ENCODE results near the gene C4BPA. TPM values are rescaled to one million over a fixed set of nuclear protein-coding genes. Genes with fewer than 3 reads are reported as not detected.

Gene C4BPA
- total RNA-seq, 2 donors from 2014 or later = not detected

DNA sequence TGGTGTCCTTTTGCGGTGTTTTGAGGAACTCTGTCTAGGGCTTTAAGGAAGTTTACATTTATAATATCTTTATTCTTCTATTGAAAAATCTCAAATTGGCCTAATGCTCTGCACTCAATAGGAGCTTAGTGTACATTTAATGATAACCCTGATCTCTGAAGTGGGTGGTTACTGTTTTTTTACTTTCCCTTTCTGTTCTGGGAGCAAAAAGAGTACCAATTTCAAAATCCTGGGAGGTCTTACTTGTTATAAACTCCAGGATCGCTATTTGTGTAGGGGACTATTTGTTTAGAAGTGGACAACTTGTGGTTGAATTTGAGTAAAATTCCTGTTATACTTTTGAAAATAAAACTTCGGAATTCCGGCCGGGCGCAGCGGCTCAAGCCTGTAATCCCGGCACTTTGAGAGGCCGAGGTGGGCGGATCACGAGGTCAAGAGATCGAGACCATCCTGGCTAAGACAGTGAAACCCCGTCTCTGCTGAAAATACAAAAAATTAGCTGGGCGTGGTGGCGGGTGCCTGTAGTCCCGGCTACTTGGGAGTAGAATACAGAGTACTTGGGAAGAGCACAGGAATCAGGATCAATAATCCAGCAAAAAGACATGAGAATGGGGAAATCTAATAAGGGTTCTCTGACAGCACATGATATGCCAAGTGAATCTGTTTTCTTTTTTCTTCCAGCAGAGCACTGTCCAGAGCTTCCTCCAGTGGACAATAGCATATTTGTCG is 14.2 kb upstream of the C4BPA start:
- ATAC-seq (peak in 1 of 2 donors; percentile 51), DNase-seq (ENCODE audit: low spot score in 2 of 2) (no peak)
- peak overlapping the region; percentile 89 to 90 for H3K27ac Mint-ChIP-seq
- no peaks in the 10 kb centered on the region for H3K9me3 Mint-ChIP-seq
- no peaks in the 10 kb centered on the region for H3K36me3 Mint-ChIP-seq

DNA sequence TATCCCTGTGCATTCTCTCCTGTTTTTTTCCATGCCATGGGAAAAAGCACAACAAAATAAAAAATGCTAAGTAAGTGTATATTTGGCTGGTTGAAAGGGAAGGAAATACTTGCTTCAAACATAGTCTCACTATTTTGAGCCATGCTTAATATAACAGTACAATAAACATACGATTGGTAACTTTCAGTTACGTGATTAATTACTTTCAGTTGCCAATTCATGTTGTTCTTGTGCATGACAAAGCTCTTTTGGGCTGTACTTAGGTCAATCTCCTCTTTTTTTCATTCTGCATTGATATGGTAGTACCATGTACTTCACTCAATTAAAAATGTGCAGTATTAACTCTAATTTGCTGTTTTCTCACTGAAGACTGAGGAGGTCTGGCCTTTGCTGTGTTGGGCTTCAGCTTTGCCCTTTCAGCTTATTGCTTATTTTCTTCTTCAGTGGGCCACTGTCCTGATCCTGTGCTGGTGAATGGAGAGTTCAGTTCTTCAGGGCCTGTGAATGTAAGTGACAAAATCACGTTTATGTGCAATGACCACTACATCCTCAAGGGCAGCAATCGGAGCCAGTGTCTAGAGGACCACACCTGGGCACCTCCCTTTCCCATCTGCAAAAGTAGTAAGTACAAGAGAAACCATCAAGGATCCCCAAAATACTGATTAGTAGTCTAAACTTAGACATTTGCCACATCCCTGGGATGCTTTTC is 12.7 kb upstream of the C4BPA start:
- H3K36me3 Mint-ChIP-seq = peaks cover 5 to 9% of the 10 kb centered on the region in 2 donors
- H3K9me3 Mint-ChIP-seq = peaks cover 0 to 4% of the 10 kb centered on the region in 2 donors
- DNase-seq (ENCODE audit: low spot score in 2 of 2) = no peak
- H3K27ac Mint-ChIP-seq = peak overlapping the region in 1 of 2 donors; percentile 58
- no peak for ATAC-seq

DNA sequence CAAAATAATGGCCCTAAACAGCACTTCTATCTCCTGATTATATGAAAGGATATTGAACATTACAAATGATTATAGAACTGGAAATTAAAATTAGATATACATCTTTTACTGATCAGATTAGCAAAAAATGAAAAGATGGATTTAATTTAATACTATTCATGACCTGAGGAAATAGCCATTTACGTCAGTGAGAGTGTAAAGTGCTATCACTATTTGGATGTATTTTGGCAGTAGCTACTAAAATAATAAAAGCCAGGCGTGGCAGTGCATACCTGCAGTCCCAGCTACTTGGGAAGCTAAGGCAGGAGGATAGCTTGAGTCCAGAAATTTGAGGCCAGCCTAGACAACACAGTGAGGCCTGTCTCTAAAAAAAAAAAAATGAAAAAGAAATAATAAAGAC is 10.1 kb upstream of the C4BPA start:
- no peak for ATAC-seq
- Mint-ChIP-seq H3K9me3 (peaks cover 0 to 4% of the 10 kb centered on the region in 2 donors), H3K36me3 (peaks cover 5 to 24% of the 10 kb centered on the region in 2 donors), H3K27ac (no peak overlapping the region)
- DNase-seq (ENCODE audit: low spot score in 2 of 2) = no peak

GRCh38 chr1:207097871-207098324 is 6.1 kb upstream of the C4BPA start:
- peak overlapping the region; percentile 31 to 85 for H3K27ac Mint-ChIP-seq
- DNase-seq (ENCODE audit: low spot score in 2 of 2) = peak in 1 of 2 donors; percentile 42

DNA sequence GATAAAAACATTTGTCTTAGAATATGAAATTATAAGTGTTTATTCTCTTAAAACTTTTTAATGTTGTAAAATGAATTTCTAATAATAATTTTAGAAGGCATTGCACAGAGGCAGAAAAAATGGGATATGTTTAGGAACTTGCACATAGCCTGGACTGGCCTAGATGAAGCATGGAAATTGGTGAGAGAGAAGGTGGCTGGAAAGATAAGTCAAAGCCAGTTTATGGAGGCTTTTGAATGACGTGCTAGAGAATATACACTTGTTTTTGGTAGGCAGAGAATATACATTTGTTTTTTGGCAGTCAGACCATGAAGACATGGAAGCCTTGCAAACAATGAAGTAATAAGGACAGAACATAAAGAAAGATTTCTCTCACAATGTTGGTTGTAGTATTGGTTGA is 2.3 kb upstream of the C4BPA start:
- peaks cover 0 to 4% of the 10 kb centered on the region in 2 donors for H3K9me3 Mint-ChIP-seq
- DNase-seq (ENCODE audit: low spot score in 2 of 2) = no peak
- no peak for ATAC-seq
- peaks cover 0 to 19% of the 10 kb centered on the region in 2 donors for H3K36me3 Mint-ChIP-seq
- no peak overlapping the region for H3K27ac Mint-ChIP-seq

More at GRCh38 chr1:207097871-207098324, 6.1 kb upstream of the C4BPA start:
- peaks cover 5 to 32% of the 10 kb centered on the region in 2 donors for H3K36me3 Mint-ChIP-seq
- H3K9me3 Mint-ChIP-seq = peaks cover 0 to 8% of the 10 kb centered on the region in 2 donors
- peak; percentile 98 to 99 for ATAC-seq

GRCh38 chr1:207102146-207102545 is 1.9 kb upstream of the C4BPA start:
- no peak for DNase-seq (ENCODE audit: low spot score in 2 of 2)
- peaks cover 0 to 4% of the 10 kb centered on the region in 2 donors for H3K9me3 Mint-ChIP-seq
- H3K27ac Mint-ChIP-seq = no peak overlapping the region
- ATAC-seq = no peak
- peaks cover 0 to 18% of the 10 kb centered on the region in 2 donors for H3K36me3 Mint-ChIP-seq

DNA sequence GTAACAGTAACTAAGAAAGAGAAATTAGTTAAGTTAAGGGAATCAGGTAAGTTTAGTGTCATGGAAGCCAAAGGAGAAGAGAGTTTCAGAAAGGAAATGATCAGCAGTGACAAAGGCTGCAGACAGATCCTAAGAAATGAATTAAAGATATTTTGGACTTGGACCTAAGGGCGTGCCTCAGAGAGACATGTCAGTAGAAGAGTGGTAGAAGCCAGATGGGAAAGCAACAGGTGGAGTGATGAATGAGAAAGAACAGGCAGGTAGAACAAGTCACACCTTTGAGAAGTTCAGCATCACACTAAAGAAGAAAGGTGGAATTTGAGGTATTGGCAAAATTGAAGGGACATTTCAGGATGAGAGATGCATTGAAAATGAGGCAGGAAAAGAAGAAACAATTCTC is 1.4 kb upstream of the C4BPA start:
- Mint-ChIP-seq H3K36me3 (peaks cover 0 to 15% of the 10 kb centered on the region in 2 donors), H3K27ac (no peak overlapping the region), H3K9me3 (peaks cover 0 to 4% of the 10 kb centered on the region in 2 donors)
- ATAC-seq (no peak), DNase-seq (ENCODE audit: low spot score in 2 of 2) (no peak)

GRCh38 chr1:207109004-207109403 is 5.0 kb downstream of the C4BPA start:
- Mint-ChIP-seq H3K9me3 (no peaks in the 10 kb centered on the region), H3K36me3 (no peaks in the 10 kb centered on the region), H3K27ac (no peak overlapping the region)
- DNase-seq (ENCODE audit: low spot score in 2 of 2) = no peak
- no peak for ATAC-seq

GRCh38 chr1:207112616-207113296 is 8.7 kb downstream of the C4BPA start:
- no peak for DNase-seq (ENCODE audit: low spot score in 2 of 2)
- Mint-ChIP-seq H3K36me3 (no peaks in the 10 kb centered on the region), H3K27ac (no peak overlapping the region), H3K9me3 (no peaks in the 10 kb centered on the region)
- ATAC-seq = no peak

DNA sequence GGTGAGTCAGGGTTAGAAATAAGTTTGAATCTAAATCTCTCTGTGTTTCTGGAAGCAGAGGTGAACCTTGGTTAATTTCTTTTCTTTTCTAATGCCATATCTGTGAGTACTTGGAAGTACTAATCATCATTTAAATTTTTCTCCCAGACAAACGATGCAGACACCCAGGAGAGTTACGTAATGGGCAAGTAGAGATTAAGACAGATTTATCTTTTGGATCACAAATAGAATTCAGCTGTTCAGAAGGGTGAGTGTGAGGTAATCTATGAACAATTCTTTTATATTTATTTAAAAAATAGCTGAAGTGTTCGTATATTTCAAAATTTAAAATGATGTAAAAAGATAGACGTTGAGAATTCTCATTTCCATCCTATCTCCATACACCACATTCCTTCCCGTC is 11.2 kb downstream of the C4BPA start:
- H3K9me3 Mint-ChIP-seq = peaks cover 0 to 3% of the 10 kb centered on the region in 2 donors
- ATAC-seq = no peak
- H3K36me3 Mint-ChIP-seq = no peaks in the 10 kb centered on the region
- DNase-seq (ENCODE audit: low spot score in 2 of 2) = no peak
- H3K27ac Mint-ChIP-seq = no peak overlapping the region

DNA sequence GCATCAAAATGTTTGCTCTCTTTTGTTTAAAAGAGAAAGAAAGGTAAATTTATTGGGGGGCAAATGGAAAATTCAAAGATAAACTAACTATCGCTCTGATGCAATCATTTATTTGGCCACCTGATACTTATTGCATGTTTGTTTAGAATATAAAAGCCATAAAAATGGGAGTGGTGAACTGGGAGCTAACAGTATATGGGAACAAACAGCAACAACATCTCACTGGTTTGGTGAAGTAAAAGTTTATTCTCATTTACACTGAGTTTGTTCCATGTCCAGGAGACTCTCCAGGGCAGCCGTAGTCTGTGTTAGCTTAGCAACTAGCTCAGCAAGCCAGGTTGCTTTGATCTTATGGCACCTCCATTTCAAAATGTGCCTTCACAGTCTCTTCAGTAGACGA is 20.4 kb downstream of the C4BPA start:
- DNase-seq (ENCODE audit: low spot score in 2 of 2) = no peak
- Mint-ChIP-seq H3K27ac (no peak overlapping the region), H3K36me3 (peaks cover 11 to 14% of the 10 kb centered on the region in 2 donors), H3K9me3 (peaks cover 14 to 15% of the 10 kb centered on the region in 2 donors)
- ATAC-seq = no peak

DNA sequence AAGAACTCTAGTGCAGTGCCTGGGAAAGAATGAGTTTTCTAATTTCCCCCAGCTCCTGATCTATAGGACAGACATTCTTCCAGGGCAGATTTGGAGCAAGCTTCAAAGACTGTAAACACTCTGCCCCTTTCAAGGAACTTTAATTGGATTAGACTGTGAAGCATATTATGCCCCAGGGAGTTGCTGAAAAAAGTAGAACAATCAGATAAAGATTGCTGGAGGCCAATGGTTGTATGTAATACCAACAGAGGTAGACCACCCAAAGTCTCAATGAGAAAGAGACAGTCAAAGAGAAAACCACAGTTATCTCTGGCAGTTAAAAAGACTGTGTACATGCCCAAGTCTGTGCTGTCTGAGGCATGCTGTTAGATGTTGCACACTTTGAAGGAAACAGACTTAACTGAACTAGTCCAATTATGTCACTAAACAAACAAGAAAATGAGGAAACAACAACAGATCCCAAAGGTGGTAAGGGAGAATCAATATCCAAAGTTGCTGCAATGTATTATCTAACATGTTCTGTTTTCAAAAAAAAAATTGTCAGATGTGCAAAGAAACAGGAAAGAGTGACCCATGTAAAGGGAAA is 24.4 kb downstream of the C4BPA start:
- ATAC-seq = no peak
- Mint-ChIP-seq H3K27ac (no peak overlapping the region), H3K36me3 (peaks cover 11 to 16% of the 10 kb centered on the region in 2 donors), H3K9me3 (peaks cover 26 to 27% of the 10 kb centered on the region in 2 donors)
- DNase-seq (ENCODE audit: low spot score in 2 of 2) = no peak

- H3K9me3 Mint-ChIP-seq = peaks cover 26 to 27% of the 10 kb centered on the region in 2 donors
- H3K27ac Mint-ChIP-seq = no peak overlapping the region
- DNase-seq (ENCODE audit: low spot score in 2 of 2) (no peak), ATAC-seq (no peak)
- H3K36me3 Mint-ChIP-seq = peaks cover 11 to 16% of the 10 kb centered on the region in 2 donors
Observed at GRCh38 chr1:207129053-207129452, 25.0 kb downstream of the C4BPA start.

- DNase-seq (ENCODE audit: low spot score in 2 of 2) (no peak), ATAC-seq (no peak)
- H3K9me3 Mint-ChIP-seq = peaks cover 26 to 27% of the 10 kb centered on the region in 2 donors
- H3K36me3 Mint-ChIP-seq = peaks cover 11 to 16% of the 10 kb centered on the region in 2 donors
- no peak overlapping the region for H3K27ac Mint-ChIP-seq
Observed at GRCh38 chr1:207130252-207131036, 26.4 kb downstream of the C4BPA start.

GRCh38 chr1:207131163-207131562 is 27.1 kb downstream of the C4BPA start:
- Mint-ChIP-seq H3K27ac (no peak overlapping the region), H3K9me3 (peaks cover 26 to 27% of the 10 kb centered on the region in 2 donors), H3K36me3 (peaks cover 11 to 16% of the 10 kb centered on the region in 2 donors)
- no peak for DNase-seq (ENCODE audit: low spot score in 2 of 2)
- ATAC-seq = no peak

DNA sequence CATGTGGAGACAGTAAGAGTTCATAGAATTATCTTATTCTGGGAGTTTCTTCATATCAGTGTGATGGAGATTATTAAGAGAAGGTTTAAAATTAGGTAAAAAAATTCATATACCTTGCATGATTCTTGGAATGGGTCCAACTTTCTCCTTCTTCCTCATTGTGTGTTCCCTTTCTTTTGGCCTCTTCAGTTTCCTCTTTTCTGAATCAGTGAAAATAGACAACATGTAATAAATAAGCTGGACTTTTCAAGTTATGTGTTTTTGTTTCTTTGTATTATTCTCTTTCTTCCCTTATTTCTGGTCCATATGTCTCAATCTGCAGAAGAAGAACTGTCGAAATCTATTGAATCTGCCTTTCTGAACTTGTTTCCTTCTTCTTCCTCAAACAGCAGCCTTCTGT is 30.5 kb downstream of the C4BPA start:
- Mint-ChIP-seq H3K27ac (no peak overlapping the region), H3K36me3 (no peaks in the 10 kb centered on the region), H3K9me3 (peaks cover 10 to 13% of the 10 kb centered on the region in 2 donors)
- ATAC-seq (no peak), DNase-seq (ENCODE audit: low spot score in 2 of 2) (no peak)
